H1 (cell line): ENCODE measurements around the gene CCNYL1. TPM values are rescaled to one million over a fixed set of nuclear protein-coding genes. Genes with fewer than 3 reads are reported as not detected.

Experiments used
- CTCF ChIA-PET: fragments of 300-600 bp; sonication (Branson Sonifier 250); formaldehyde crosslinking; loops from one replicate; lab custom pipeline; 2021; ENCODE audit not compliant: partially characterized antibody; lab: Charles Lee
- POLR2A ChIA-PET: fragments of 300-600 bp; sonication (Branson Sonifier 250); formaldehyde crosslinking; loops from one replicate; lab custom pipeline; 2021; ENCODE audit warnings: inconsistent platforms; ENCODE audit not compliant: partially characterized antibody; lab: Charles Lee
- DNase-seq, 2 experiments: peaks; one replicate each; pipeline versions ENCODE4 v3.0.0 to v3.0.0-alpha.2; 2010 to 2022; ENCODE audit warnings: low spot score in 2 of 2, low read depth in 1 of 2, mixed read lengths in 1 of 2
- FAIRE-seq: peaks from 2 replicates; lab custom pipeline; 2011; peaks lifted over from hg19 to GRCh38; lab: Jason Lieb, UNC
- H2AFZ ChIP-seq: 2 replicates; pipeline ENCODE4 v1.8.1; 2012; ENCODE audit warnings: low read length, inconsistent platforms
- H2AK5ac ChIP-seq: 2 replicates; pipeline ENCODE4 v1.6.1; 2013; ENCODE audit warnings: low read depth, low read length
- H2BK120ac ChIP-seq: replicated peaks from 2 replicates; pipeline ENCODE3; 2013; ENCODE audit warnings: low read depth, low read length, inconsistent platforms
- H2BK12ac ChIP-seq: 2 replicates; pipeline ENCODE4 v1.6.1; 2013; ENCODE audit warnings: low read depth, low read length
- H2BK15ac ChIP-seq: 2 replicates; pipeline ENCODE4 v1.6.1; 2013; ENCODE audit warnings: low read length
- H2BK20ac ChIP-seq: 2 replicates; pipeline ENCODE4 v1.6.1; 2013; ENCODE audit warnings: low read length
- H2BK5ac ChIP-seq: 2 replicates; pipeline ENCODE4 v1.6.1; 2013; ENCODE audit warnings: low read depth, low read length
- H3K14ac ChIP-seq: 2 replicates; pipeline ENCODE4 v1.6.1; 2013; ENCODE audit warnings: inconsistent platforms; ENCODE audit not compliant: insufficient read length
- H3K18ac ChIP-seq: 2 replicates; pipeline ENCODE4 v1.6.1; 2013; ENCODE audit warnings: low read length; ENCODE audit errors: extremely low read depth
- H3K23ac ChIP-seq: 2 replicates; pipeline ENCODE4 v1.6.1; 2013; ENCODE audit warnings: inconsistent platforms; ENCODE audit not compliant: insufficient read length
- H3K23me2 ChIP-seq: 2 replicates; pipeline ENCODE4 v1.6.1; 2013; ENCODE audit warnings: low read depth, low read length
- H3K27ac ChIP-seq: 2 replicates; pipeline ENCODE4 v1.6.1; 2011; ENCODE audit warnings: low read depth, low read length, inconsistent platforms
- H3K27me3 ChIP-seq, 4 experiments: replicated peaks in 1 of 4; 1 replicate in 1 of 4; 2 replicates in 3 of 4; pipeline versions ENCODE4 v1.6.1 to v1.8.1; 2011 to 2013; ENCODE audit warnings: low read length in 3 of 4, mild to moderate bottlenecking in 3 of 4, inconsistent platforms in 2 of 4, mixed read lengths in 2 of 4, moderate library complexity in 1 of 4; ENCODE audit not compliant: control insufficient read depth in 3 of 4, insufficient read depth in 3 of 4; ENCODE audit errors: extremely low read depth in 1 of 4
- H3K36me3 ChIP-seq, 4 experiments: 2 replicates each; pipeline versions ENCODE4 v1.6.1 to v1.8.1; 2011 to 2013; ENCODE audit warnings: mild to moderate bottlenecking in 4 of 4, low read length in 3 of 4, moderate library complexity in 2 of 4, control low read depth in 1 of 4, inconsistent platforms in 1 of 4; ENCODE audit not compliant: insufficient read depth in 4 of 4, control insufficient read depth in 2 of 4
- H3K4ac ChIP-seq: replicated peaks from 2 replicates; pipeline ENCODE3; 2013; ENCODE audit warnings: low read length, low read depth, mixed read lengths, inconsistent platforms; ENCODE audit not compliant: insufficient read length
- H3K4me1 ChIP-seq, 4 experiments: replicated peaks in 1 of 4; 1 replicate in 1 of 4; 2 replicates in 3 of 4; pipeline versions ENCODE4 v1.6.1 to v1.8.1; 2011 to 2013; ENCODE audit warnings: low read length in 3 of 4, inconsistent platforms in 2 of 4, mixed read lengths in 1 of 4; ENCODE audit not compliant: insufficient read depth in 4 of 4, control insufficient read depth in 3 of 4
- H3K4me2 ChIP-seq, 2 experiments: 2 replicates each; pipeline versions ENCODE4 v1.6.1 to v1.8.1; 2011 to 2013; ENCODE audit warnings: low read depth in 2 of 2, low read length in 2 of 2, control low read depth in 1 of 2, inconsistent platforms in 1 of 2, mild to moderate bottlenecking in 1 of 2; ENCODE audit not compliant: insufficient read depth in 1 of 2
- H3K4me3 ChIP-seq, 4 experiments: fragments of 200-600, 300-600 bp in 1 of 4; sonication (generic), shearing (Covaris generic), sonication (Bioruptor Twin) in 1 of 4; 2 replicates each; pipeline versions ENCODE4 v1.5.1 to v1.8.1; 2011 to 2016; ENCODE audit warnings: low read length in 4 of 4, low read depth in 3 of 4, control low read depth in 2 of 4, inconsistent platforms in 2 of 4, mild to moderate bottlenecking in 2 of 4, mixed read lengths in 1 of 4, moderate library complexity in 1 of 4; ENCODE audit not compliant: insufficient read depth in 2 of 4; ENCODE audit errors: extremely low read depth in 1 of 4
- H3K56ac ChIP-seq: replicated peaks from 2 replicates; pipeline ENCODE3; 2013; ENCODE audit warnings: low read depth, mild to moderate bottlenecking, mixed read lengths, low read length, inconsistent platforms; ENCODE audit not compliant: insufficient read length
- H3K79me1 ChIP-seq: 2 replicates; pipeline ENCODE4 v1.6.1; 2013; ENCODE audit warnings: low read depth, low read length, control low read depth
- H3K79me2 ChIP-seq, 2 experiments: 2 replicates each; pipeline versions ENCODE4 v1.6.1 to v1.8.1; 2012 to 2013; ENCODE audit warnings: low read length in 2 of 2, mild to moderate bottlenecking in 2 of 2, inconsistent platforms in 1 of 2; ENCODE audit not compliant: insufficient read depth in 2 of 2, control insufficient read depth in 1 of 2
- H3K9ac ChIP-seq, 4 experiments: replicated peaks in 1 of 4; 1 replicate in 1 of 4; 2 replicates in 3 of 4; pipeline versions ENCODE4 v1.6.1 to v1.8.1; 2011 to 2013; ENCODE audit warnings: low read depth in 3 of 4, low read length in 3 of 4, control low read depth in 2 of 4, mild to moderate bottlenecking in 2 of 4, moderate library complexity in 2 of 4, inconsistent platforms in 1 of 4; ENCODE audit errors: extremely low read depth in 1 of 4
- H3K9me3 ChIP-seq, 2 experiments: 2 replicates each; pipeline versions ENCODE4 v1.6.1 to v1.8.1; 2012 to 2013; ENCODE audit warnings: mild to moderate bottlenecking in 2 of 2, moderate library complexity in 2 of 2, control low read depth in 1 of 2, inconsistent platforms in 1 of 2, low read depth in 1 of 2, low read length in 1 of 2, mixed read lengths in 1 of 2; ENCODE audit not compliant: insufficient read depth in 2 of 2
- H4K20me1 ChIP-seq, 2 experiments: replicated peaks in 1 of 2; 2 replicates each; pipeline versions ENCODE3 to v1.8.1; 2011 to 2013; ENCODE audit warnings: inconsistent platforms in 2 of 2, low read length in 2 of 2, mild to moderate bottlenecking in 1 of 2; ENCODE audit not compliant: insufficient read depth in 2 of 2, control insufficient read depth in 1 of 2
- H4K5ac ChIP-seq: 2 replicates; pipeline ENCODE4 v1.6.1; 2013; ENCODE audit warnings: low read length, low read depth, mixed read lengths, inconsistent platforms; ENCODE audit not compliant: insufficient read length
- H4K8ac ChIP-seq: 2 replicates; pipeline ENCODE4 v1.8.0; 2013; ENCODE audit warnings: mild to moderate bottlenecking, moderate library complexity, low read length, inconsistent platforms; ENCODE audit not compliant: insufficient read depth; ENCODE audit errors: extremely low read depth
- H4K91ac ChIP-seq: replicated peaks from 2 replicates; pipeline ENCODE3; 2013; ENCODE audit warnings: low read length, mixed read lengths, inconsistent platforms; ENCODE audit not compliant: insufficient read length
- TEAD4 ChIP-seq: IDR thresholded peaks from 2 replicates; pipeline ENCODE4 v1.6.1; 2012; ENCODE audit warnings: low read depth, low read length, inconsistent platforms, mixed read lengths
- WGBS, 2 experiments: shearing (Covaris generic) in 1 of 2; methylation state at CpG; one replicate each; pipeline versions ENCODE4 v1.1.6 to v1.1.7; 2013 to 2015; ENCODE audit warnings: low lambda C conversion rate in 2 of 2, mixed read lengths in 2 of 2, inconsistent platforms in 1 of 2, low coverage in 1 of 2, missing lambda C conversion rate in 1 of 2; ENCODE audit not compliant: insufficient replicate concordance in 2 of 2, insufficient coverage in 1 of 2, insufficient read length in 1 of 2; ENCODE audit errors: extremely low coverage in 1 of 2, missing lambda C conversion rate in 1 of 2; 5-methylcytosine and 5-hydroxymethylcytosine counted together
- polyA plus RNA-seq, 7 experiments: library from polyadenylated mRNA; depleted of rRNA in 3 of 7; stranded (reverse) in 5 of 7; unstranded in 2 of 7; fragments of >200 nt in 5 of 7; fragments of 200-250 nt in 2 of 7; gene quantifications; 1 replicate in 5 of 7; 2 replicates in 1 of 7; 4 replicates in 1 of 7; pipeline versions ENCODE4 v1.2.1 to v1.2.3, GENCODE V29; 2011 to 2013; ENCODE audit warnings: missing spikeins in 2 of 7, mixed read lengths in 2 of 7
- total RNA-seq: library from RNA; stranded (reverse); fragmentation: NEBNext Ultra II Directional; extraction: Animal tissue kit (Norgen Biotek cat#: 25700); gene quantifications from 2 replicates; pipeline ENCODE4 v1.2.1, GENCODE V29; 2021
- TF ChIP-seq, protein P1 (sequence below): IDR thresholded peaks from 2 replicates; pipeline ENCODE4 v1.6.1; 2012; ENCODE audit warnings: inconsistent platforms

CCNYL1 gene
- total and polyA plus RNA-seq, 2 of the 8 experiments (the other 6 are each of a cell fraction or from before 2014, with no cell fraction given): 13.3 to 35.4 TPM

DNA sequence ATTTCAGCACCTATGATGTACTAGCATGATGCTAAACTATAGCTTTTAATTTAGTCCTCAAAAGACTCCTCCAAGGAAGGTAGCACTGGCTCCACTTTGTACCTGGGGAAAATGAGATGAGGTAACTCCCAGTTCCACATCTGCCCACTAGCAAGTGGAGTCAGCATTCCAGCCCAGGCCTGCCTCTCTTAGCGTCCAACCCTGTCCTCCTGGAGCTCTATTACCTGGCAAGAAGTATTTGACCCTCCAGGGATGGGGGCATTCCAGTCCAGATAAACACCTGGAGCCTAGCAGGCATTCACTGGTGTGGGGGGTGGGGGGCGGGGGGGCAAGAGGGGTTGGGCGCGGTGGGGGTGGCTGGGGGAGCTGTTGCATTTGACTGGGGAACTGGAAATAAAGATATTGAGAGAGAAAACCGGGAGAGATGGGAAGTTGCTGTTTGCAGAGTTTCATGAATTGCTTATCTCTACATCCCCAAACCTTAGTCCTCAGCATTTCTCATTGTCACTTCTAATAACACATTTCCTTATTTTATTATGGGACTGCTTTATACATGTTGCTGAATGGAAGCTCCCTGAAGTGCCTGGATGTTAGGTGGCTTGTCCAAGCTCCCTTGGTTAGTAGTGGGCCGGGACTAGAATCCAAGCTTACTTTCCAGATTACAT, 80.3 kb downstream of the CCNYL1 start:
- Histone ChIP-seq H3K23ac (no peak overlapping the region), H4K8ac (no peak overlapping the region), H3K79me1 (no peaks in the 10 kb centered on the region), H2BK15ac (no peak overlapping the region), H3K56ac (no peak overlapping the region), H3K14ac (no peak overlapping the region), H3K4ac (peak overlapping the region; percentile 73), H3K27me3 (no peaks in the 10 kb centered on the region), H4K91ac (no peak overlapping the region), H3K9me3 (no peaks in the 10 kb centered on the region), H2AFZ (0 out of 2 replicates have a peak overlapping the region, but pooled peaks have one; percentile 53), H2AK5ac (no peak overlapping the region), H3K4me2 (no peak overlapping the region), H3K4me3 (no peak overlapping the region)
- CTCF ChIA-PET: interaction anchor here (0.9 to 2.2 kb wide), 19 partner anchors 9 to 280 kb away, joined by 3 to 8 read pairs (median 4); no protein-coding TSS in a partner anchor
- WGBS, 2 experiments: 73% methylated on average over 6 of the region's 6 CpGs; no CpG with 5 or more reads in 1 of the 2 experiments
- no peak for DNase-seq
- POLR2A ChIA-PET: interaction anchor here (0.7 to 3.3 kb wide), 8 partner anchors 10 to 261 kb away, joined by 3 to 14 read pairs (median 4); partner anchors contain the start of gene FZD5
- TF ChIP-seq, protein P1, sequence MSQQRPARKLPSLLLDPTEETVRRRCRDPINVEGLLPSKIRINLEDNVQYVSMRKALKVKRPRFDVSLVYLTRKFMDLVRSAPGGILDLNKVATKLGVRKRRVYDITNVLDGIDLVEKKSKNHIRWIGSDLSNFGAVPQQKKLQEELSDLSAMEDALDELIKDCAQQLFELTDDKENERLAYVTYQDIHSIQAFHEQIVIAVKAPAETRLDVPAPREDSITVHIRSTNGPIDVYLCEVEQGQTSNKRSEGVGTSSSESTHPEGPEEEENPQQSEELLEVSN: no peak
- 0 out of 2 replicates have a peak, but pooled peaks have one; percentile 33 for TF ChIP-seq TEAD4
- TF ChIP-seq, all 59 proteins: peak for 1
- no peaks in the 10 kb centered on the region for H3K79me2 ChIP-seq
- no peak overlapping the region for H2BK5ac ChIP-seq
- H3K4me1 ChIP-seq: peaks cover 2 to 7% (median 5%) of the 10 kb centered on the region in 4 experiments; a peak in 5 of 7 replicates
- no peaks in the 10 kb centered on the region for H3K23me2 ChIP-seq
- no peak overlapping the region for H3K9ac ChIP-seq
- no peak overlapping the region for H3K27ac ChIP-seq
- H4K5ac ChIP-seq: no peak overlapping the region
- H2BK20ac ChIP-seq: no peak overlapping the region
- no peak for FAIRE-seq
- H3K36me3 ChIP-seq: no peaks in the 10 kb centered on the region
- no peak overlapping the region for H2BK120ac ChIP-seq
- H2BK12ac ChIP-seq: no peak overlapping the region; the same call in 1 of the 2 replicates
- H3K18ac ChIP-seq: no peak overlapping the region
- no peaks in the 10 kb centered on the region for H4K20me1 ChIP-seq
